HT1080 (cell line): ENCODE measurements around the gene POLR1A. TPM values are rescaled to one million over a fixed set of nuclear protein-coding genes. Genes with fewer than 3 reads are reported as not detected.

Experiments
- DNase-seq: peaks from one replicate; pipeline ENCODE4 v3.0.0-alpha.2; 2015; ENCODE audit warnings: low read depth
- total RNA-seq: library from RNA; depleted of rRNA; stranded (reverse); fragments of >200 nt; shearing (Covaris generic); gene quantifications from 2 replicates; pipeline ENCODE4 v1.2.3, GENCODE V29; 2014

The POLR1A gene
- total RNA-seq, 1 experiment from 2014 or later, result 19.3 TPM

- no peak for DNase-seq
Observed at GRCh38 chr2:86097114-86097896, 8.4 kb downstream of the POLR1A start.

GRCh38 chr2:86094229-86094628, 11.5 kb downstream of the POLR1A start:
- DNase-seq, result no peak

- DNase-seq, result no peak
Observed at GRCh38 chr2:86087936-86088850, 17.5 kb downstream of the POLR1A start.

GRCh38 chr2:86082756-86083155, 22.9 kb downstream of the POLR1A start:
- DNase-seq, result no peak

DNA sequence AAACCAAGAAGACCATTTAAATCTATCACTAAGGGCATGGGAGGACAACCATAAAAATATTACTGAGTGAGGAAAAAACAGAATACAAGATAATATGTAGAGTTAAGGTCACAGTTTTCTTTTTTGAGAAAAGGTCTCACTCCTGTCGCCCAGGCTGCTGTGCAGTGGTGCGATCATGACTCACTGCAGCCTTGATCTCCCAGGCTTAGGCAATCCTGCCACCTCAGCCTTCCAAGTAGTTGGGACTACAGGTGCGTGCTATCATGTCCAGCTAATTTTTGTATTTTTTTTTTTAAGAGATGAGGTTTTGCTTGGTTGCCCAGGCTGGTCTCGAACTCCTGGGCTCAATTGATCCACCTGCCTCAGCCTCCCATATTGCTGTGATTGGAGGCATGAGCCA, 24.0 kb downstream of the POLR1A start:
- DNase-seq, result no peak

GRCh38 chr2:86079981-86080911, 25.4 kb downstream of the POLR1A start:
- DNase-seq, result peak; percentile 41

DNA sequence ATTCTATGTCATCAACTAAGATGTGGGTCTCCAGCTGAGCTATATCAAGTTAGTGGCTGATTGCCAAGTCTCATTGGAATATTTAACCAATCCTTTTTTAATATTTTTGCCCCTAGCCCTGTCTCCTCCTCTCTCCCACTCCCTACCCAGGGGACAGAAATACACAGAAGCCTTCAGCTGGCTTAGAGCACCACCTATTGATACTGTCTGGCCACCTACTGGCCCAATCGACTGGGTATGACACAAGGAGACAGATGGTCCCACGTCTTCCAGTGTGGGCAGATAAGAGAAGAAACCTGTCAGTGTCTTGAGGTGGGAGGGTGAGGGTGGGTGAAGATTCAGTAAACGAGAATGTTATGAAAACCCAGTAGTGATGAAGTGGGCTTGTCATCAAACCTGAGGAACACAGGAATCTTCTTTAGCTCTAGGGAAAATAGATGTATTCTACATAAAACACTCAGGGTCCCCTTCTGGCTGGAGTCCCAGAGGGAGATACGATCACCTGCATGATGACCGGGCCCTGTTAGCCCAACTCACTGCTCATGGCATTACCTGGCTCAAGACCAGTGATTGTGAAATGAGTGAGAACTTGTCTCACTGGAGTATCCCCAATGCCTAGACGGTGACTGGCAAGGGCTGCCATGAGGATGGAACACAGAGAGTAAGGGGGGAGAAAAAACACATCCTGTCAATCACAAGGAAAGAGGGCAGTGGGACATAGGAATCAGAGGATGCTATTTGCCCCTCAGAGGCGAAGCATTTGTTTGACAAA, 26.7 kb downstream of the POLR1A start:
- DNase-seq, result no peak

DNA sequence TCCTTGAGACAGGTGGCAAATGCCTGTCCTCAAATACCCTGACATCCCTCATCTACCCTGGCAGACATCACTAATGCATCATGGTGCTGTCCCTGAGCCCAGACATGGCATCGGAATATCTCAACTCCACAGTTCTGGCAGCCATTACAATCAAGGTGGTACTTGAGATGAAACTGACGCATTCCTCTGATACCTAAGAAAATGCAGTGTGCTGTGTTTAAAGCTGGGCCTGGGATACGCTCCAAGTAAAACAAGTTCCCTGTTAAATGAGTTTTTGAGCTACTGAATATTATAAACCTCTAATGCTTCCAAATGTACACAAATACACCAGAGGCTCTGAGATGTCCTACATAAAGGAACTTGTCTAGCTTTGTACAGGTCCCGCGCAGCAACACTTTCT, 29.8 kb downstream of the POLR1A start:
- DNase-seq, result no peak

- no peak for DNase-seq
Observed at GRCh38 chr2:86074811-86075210, 30.9 kb downstream of the POLR1A start.

- DNase-seq, result no peak
Observed at GRCh38 chr2:86074256-86074655, 31.4 kb downstream of the POLR1A start.

DNA sequence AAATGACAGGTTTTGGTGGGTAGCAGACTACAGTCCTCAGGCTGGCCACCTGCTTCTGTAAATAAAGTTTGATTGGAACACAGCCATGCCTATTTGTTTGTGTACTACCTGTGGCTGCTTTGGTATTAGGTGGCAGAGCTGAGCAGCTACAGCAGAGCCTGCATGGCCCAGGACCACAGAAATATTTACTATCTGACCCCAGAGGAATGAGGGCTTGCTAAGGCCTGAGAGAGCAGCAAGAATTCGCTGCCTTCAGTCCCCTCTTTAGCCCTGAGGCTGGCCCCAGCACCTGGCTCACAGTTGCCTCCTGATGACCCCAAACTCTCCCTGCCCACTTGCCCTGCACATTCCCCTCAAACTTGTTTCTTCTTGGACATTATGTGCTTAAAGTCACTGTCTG, 32.5 kb downstream of the POLR1A start:
- no peak for DNase-seq

DNA sequence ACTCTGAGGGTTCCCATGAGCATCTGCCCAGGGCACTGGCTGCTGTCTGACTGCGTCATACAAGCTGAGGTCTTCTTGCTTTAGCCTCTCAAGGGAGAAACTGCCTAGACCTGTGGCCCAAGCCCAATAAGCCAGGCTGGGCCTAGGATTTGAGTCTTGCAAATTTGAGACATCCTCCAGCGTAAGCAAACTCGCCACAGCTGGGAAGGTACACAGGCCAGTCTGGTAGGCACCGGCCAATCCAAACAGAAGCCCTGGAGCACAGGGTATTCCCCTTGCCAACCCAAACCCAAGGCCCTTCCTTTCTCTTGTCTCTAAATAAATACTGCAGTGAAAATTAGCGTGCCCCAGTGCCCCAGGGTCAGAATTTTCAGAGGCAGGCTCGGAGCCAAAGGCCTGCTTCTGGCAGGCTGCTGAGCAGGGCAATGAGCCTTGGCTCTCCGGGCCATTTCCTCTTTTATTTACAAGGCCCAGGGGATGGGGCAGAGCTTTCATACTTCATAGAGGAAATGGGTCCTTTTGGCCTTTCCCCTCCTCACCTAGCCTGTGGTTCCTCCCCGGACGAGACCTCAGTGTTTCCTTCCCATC, 33.3 kb downstream of the POLR1A start:
- DNase-seq, result no peak

GRCh38 chr2:86070868-86071267, 34.8 kb downstream of the POLR1A start:
- no peak for DNase-seq

DNA sequence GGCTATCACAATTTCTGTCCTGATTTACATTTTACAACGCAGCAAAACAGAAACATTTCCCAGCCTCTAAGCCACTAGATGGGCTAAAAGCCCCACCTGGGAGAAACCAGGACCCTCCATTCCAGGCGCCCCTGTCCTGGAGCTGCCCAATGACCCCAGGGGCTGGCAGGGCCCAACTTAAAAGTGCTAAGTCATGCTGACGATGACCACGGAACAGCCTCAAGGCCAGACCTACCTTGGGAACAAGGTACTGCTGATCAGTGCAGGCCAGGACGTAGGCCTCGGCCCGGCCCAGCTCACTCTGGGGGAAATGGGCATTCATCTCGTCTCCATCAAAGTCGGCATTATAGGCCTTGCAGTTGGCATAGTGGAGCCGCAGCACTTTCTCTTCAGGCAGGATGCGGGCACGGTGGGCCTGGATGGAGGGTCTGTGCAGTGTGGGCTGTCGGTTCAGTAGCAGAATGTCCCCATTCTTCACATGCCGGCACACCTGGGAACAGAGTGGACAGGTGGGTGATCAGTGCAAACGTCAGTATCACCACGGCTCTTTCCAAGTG, 35.8 kb downstream of the POLR1A start:
- no peak for DNase-seq

GRCh38 chr2:86069091-86069685, 36.5 kb downstream of the POLR1A start:
- DNase-seq, result no peak

- DNase-seq, result no peak
Observed at GRCh38 chr2:86068648-86069047, 37.0 kb downstream of the POLR1A start.

DNA sequence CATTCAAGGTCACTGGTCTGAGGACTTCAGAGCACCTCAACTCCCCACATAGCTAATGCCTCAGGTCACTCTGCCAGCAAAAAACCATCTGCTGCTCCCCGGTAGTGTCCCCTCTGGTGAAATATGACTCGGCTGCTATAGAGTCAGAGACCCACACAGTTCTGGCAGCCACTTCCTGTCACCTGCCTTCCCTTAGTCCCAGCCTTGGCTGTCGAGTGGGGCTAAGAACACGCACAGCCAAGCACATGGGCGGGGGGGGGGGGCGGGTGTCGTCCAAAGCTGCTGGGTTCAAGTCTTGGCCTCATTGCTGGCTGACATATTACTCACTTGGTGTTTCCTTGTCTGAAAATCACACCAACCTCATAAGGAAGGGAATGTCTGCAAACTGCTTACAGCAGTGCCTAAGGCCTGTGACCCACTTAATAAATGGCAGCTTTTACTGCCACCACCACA, 37.5 kb downstream of the POLR1A start:
- peak; percentile 43 for DNase-seq

- DNase-seq, result no peak
Observed at GRCh38 chr2:86066915-86067314, 38.8 kb downstream of the POLR1A start.

DNA sequence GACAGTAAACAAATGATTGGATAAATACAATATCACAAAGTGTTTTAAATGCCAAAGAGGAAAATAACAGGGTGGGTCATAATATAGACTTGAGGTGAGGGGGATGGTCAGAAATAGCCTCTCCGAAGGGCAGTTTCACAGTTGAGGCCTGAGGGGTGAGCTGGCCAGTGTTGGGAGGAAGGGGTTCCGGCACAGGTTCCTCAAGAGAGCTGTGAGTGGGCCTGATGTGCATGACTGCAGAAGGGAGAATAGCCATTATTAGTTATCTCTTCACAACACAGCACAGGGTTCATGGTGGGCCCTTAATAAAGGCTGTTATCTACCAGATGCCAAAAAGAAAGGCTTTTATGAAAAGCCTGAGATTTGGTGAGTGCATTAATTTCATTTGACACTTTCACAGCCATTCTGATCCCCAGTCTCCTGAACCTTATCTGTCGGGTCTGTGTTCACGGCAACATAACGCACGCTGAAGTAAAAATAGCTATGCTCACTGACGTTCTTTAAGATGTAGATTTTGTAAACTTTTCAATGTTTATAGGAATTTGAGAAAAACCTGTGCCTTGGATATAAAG, 39.6 kb downstream of the POLR1A start:
- DNase-seq, result no peak
